Skeletal muscle cell (primary cell): ENCODE data around the gene CISD3.

Experiments
- DNase-seq: peaks from one replicate; pipeline ENCODE4 v3.0.0-alpha.2; 2010; ENCODE audit warnings: low read depth
- H3K4me3 ChIP-seq: 2 replicates; pipeline ENCODE4 v1.5.1; 2011; ENCODE audit warnings: low read depth, mild to moderate bottlenecking, control low read depth, low read length, moderate library complexity

CISD3 gene, protein sequence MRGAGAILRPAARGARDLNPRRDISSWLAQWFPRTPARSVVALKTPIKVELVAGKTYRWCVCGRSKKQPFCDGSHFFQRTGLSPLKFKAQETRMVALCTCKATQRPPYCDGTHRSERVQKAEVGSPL

DNA sequence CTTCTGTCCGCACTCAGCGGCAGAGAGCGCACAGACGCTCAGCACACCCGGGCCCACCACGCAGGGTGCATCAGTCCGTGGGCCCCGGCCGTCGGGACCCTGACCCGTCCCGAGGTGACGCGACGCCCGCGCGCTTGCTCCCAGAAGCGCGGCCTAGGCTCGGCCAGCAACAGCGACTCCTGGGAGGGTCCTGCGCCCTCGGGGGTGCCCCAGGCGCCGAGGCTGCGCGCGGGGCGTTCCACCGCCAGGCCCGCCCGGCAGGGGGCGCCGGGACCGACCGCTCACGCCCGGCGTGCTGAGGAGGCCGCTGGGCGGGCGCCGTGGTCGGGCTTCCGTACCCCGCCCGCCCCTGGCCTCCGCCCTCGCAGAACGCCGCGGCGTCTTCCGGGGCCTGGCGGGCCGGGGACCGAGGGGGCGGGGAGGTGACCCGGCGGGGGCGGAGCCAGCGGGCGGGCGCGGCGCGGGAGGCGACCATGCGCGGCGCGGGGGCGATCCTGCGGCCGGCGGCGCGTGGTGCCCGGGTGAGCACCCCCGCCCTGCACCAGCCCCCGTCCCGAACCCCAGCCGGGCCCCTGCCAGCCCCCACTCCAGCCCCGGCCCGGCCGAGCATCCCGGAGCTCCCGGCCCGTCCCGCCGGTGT is at the start of gene CISD3:
Gene CISD3 (plus strand): TSS at position 456 of the 640 bp plus-strand sequence. CDS start 18 bp downstream, at position 474.
- peak within 1 kb of the TSS; percentile 60 for H3K4me3 ChIP-seq
- DNase-seq = no peak

DNA sequence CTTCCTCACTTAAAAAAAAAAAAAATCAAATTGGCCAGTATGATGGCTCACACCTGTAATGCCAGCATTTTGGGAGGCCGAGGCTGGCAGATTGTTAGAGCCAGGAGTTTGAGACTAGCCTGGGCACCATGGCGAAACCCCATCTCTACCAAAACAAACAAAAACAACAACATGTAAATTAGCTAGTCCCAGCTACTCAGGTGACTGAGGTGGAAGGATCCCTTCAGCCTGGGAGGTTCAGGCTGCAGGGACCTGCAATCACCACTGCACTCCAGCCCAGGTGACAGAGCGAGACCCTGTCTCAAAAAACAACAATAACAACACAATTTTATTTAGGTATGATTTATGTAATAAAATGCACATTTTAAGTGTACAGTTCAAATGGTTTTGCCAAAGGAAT is 49.0 kb upstream of the CISD3 start:
- H3K4me3 ChIP-seq = no peak overlapping the region
- no peak for DNase-seq

DNA sequence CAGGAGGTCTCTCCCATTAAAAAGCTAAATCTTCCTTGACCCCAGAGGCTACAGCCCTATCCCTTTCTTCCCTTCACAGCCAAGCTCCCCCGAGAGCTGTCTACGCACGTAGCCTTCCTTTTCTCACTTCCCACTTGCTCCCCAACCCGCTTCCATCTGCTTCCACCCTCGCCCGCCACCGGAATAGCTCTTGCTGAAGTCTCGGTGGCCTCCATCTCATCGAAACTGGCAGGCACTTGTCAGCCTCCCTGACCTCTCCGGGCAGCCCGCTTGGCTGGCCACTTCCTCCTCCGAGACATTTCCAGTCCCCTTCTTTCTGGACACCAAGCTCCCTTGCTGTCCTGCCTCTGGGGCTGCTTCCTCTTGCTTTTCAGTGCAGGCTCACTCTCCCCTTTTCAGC is 44.6 kb upstream of the CISD3 start:
- no peak overlapping the region for H3K4me3 ChIP-seq
- no peak for DNase-seq

DNA sequence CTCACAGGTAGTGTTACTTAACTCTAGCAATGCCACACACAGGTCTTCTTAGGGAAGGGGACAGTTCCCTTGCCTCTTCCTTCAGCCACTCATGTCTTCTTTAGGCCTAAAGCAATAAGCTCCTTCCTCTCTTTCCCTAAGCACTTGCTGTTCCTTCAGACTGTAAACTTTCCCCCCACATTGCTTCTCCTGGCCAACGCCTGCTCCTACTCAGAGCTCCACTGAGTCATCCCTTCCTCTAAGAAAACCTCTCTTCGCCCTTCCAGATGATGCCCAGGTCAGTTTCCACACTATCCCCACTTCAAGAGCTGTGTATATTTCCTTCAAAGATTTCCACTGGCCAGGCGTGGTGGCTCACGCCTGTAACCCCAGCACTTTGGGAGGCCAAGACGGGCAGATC is 42.9 kb upstream of the CISD3 start:
- no peak for DNase-seq
- H3K4me3 ChIP-seq = no peak overlapping the region

DNA sequence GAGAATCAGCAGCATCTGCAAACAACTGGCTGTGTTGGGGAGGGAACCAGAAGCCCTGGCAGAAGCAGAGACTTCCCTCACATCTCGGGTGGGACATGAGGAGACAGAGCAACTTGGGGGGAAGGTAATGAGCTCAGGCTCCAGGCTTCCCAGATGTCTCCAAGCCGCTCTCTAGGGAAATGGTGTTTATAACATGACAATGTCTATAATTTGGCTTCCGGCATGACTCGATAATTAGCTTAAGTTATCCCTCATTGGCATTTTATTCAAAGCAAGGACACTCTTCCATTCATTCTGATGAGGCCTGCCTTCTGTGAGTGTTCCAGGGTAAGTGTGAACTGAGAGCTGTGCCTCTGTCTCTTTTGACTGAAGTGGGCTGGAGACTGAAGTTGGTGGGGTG is 39.8 kb upstream of the CISD3 start:
- H3K4me3 ChIP-seq = no peak overlapping the region
- DNase-seq = no peak

DNA sequence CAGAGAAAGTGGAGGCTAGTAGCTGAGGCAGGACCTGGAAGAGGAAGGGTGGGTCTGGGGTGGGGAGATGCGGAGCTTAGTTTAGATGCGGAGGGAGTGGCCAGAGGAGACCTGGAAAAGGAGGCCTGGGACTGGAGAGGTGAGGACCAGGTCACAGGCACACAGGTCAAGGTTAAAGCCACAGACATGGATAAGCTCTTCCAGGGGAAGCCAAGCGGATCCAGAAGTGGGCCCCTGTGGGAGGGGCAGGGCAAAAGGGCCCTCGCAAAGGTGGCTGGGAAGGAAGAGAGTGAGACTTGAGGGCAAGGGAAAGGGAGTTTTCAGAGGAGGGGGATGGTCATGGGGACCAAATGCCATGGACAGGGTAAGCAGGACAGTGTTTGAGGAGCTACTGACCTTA is 39.0 kb upstream of the CISD3 start:
- no peak overlapping the region for H3K4me3 ChIP-seq
- DNase-seq = no peak

DNA sequence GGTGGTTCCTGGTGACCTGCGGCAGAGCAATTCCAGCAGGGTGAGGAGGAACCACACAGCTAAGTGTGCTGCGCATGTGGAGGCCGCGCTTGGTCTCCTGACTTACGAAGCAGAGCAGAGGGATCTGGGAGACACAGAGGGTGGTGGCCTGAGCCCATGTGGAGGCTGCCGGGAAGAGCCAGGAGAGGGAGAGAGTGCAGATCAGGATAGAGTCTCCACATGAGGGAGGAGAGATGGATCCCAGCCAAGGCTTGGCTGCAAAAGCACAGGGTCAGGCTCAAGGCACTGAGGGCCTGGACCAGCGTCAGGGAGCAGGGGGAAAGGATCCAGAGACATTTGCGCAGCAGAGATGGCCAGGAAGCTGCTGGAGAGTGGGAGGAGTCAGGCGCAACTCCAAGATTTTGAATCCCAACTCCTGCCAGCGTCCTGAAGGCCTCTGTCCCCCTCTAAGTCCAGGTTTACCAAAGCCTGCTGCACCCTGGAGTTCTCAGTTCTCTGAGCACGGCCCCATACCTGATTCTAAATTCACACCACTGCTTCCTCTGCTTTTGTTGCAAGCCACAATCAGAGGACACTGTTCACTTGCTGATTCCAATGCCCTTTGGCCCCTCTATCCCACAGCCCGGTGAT is 36.3 kb upstream of the CISD3 start:
- no peak overlapping the region for H3K4me3 ChIP-seq
- peak; percentile 31 for DNase-seq

DNA sequence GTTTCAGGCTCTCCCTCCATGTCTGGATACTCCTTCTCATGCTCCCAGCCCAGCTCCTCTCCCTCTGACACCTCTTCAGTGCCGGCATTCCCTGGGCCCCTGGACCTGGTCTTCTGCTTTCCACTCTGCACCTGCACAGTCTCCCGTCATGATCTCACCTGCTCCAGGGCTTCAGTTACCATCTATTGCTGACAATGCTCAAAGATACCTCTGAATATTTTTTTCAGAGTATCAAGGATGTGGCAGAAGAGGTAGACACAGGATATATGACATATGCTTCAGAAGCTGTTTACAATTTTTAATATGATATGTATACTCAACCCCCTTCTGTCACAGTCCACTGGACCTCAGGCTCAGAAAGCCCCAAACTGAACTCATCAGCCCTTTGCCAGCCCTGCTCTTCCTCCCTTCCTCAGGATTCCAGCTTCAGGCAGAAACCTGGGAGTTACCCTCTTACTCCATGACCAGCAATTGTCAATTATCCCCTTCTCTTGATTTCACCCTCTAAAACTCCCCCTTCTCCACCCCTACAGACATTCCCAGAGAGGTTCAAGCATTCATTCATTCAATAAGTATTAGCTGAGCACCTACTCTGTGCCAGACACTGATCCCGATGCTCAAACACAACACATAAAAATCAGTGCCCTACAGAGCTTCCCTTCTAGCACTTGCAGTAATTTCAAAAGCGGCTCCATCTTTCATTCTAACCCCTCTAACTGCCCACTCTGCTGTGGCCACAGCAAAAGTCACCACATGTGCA is 32.9 kb upstream of the CISD3 start:
- DNase-seq = no peak
- no peak overlapping the region for H3K4me3 ChIP-seq

DNA sequence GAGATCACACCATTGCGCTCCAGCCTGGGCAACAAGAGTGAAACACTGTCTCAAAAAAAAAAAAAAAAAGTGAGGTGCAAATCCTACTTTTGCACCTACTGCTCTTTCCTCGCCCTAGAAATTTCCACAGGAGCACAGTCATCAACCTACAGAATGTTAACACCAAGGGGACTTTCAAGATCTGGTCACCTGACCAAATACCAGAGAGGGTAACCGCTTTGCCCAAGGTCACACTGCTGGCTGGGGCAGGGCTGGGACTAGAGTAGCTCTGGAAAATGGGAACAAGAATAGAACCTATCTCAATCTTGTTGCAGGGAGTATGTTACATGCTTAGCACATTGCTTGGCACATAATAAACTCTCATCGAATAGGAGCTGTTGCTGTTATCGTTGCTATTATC is 31.4 kb upstream of the CISD3 start:
- no peak for DNase-seq
- no peak overlapping the region for H3K4me3 ChIP-seq

DNA sequence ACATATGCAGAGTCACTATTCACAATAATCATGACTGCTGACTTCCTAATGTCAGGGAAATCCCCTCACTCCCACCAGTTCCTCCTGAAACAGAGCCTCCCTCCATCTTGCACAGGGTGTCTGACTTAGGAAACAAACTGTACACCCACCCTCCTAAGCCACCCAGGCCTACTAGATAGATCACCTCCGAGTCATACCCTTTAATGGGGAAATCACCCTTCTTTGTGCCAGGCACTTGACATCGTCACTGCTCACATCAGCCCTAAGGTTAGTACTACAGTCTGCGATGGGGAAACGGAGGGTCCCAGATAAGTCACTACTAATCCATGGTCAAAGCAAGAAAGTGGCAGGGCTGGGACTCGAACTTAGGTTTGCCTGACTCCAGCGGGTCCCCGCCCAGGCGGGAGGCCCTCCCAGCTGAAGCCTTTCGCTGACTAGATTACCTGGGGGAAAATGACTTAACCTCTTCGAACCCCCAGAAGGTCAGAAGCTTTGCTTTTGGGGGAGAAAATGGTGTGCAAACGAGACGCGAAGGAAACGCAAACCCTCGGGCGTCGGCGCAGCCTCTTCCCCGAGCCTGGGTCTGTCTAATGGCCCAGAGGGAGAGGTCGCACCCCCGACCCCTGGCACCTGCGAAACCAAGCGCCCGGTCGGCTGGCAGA is 28.5 kb upstream of the CISD3 start:
- peak overlapping the region; percentile 90 for H3K4me3 ChIP-seq
- no peak for DNase-seq

DNA sequence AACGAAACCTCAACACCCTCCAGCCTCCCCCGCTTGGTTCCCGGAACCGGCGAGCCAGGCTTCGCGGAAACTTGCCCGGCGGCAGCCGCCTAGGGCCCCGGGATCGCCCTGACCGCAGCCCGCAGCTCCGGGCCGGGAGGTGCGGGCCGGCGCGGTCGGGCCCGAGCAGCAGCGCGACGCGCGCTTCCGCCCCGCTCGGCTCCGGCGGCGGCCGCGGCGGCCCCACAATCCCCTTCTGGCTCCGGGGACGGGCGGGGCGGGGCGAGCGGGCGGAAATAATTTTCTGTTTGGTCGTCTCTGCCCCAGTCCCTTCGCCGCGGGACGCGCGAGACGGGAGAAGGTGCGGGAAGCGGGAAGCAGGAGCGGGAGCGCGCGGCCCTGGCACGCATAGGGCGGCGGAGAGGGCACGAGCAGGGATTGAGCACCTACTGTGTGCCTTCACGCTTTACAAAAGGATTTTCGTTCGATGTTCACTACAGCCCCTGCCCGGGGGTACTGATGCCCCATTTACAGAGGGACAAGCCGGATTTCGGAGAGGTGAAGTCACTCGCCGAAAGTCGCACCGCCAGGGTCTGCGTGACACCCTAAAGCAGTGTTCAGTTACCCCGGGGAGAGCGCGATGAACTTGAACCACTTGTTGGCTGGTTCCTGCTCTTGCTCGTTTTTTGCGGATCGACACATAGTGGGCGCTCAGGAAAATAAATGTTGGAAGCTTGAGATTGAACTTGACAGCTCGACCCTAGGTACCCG is 27.8 kb upstream of the CISD3 start:
- peak; percentile 48 for DNase-seq
- peak overlapping the region; percentile 90 for H3K4me3 ChIP-seq

DNA sequence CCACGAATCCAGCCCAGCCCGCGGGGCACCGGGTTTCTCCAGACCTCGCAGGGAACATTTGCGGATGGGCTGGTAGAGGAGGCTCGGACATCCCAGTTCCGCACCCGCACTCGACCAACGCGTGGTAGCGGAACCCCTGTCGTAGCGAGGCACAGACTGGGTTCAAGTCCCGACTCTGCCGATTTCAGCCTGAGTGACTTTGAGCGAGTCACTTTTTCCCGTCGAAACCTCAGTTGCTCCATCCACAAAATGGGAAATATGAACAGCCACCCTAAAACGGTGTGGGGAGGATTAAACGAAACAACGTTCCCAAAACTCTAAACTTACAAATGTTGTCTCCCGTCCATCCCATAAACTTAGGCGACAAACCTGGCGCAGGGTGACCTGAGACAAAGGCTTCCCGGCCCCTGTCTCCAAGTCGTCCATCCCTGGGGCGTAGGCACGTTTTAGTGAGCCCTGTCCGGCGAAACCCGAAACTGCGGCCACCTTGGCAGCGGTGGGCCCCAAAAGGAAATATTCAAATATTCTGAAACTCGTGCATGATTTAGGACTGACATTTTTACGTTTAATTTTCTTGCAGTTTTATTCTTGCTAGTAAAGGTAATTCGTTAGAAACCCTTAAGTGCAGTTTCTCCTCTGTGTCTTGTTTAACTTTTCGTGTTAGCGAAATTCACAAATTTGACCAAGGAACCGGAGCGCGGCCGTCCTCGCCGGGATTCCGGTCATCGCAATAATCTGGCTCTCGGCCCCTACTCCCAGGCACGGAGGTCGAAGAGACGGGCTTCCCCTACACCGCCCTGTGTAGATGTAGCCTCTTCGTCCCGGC is 27.0 kb upstream of the CISD3 start:
- peak overlapping the region; percentile 90 for H3K4me3 ChIP-seq
- no peak for DNase-seq

DNA sequence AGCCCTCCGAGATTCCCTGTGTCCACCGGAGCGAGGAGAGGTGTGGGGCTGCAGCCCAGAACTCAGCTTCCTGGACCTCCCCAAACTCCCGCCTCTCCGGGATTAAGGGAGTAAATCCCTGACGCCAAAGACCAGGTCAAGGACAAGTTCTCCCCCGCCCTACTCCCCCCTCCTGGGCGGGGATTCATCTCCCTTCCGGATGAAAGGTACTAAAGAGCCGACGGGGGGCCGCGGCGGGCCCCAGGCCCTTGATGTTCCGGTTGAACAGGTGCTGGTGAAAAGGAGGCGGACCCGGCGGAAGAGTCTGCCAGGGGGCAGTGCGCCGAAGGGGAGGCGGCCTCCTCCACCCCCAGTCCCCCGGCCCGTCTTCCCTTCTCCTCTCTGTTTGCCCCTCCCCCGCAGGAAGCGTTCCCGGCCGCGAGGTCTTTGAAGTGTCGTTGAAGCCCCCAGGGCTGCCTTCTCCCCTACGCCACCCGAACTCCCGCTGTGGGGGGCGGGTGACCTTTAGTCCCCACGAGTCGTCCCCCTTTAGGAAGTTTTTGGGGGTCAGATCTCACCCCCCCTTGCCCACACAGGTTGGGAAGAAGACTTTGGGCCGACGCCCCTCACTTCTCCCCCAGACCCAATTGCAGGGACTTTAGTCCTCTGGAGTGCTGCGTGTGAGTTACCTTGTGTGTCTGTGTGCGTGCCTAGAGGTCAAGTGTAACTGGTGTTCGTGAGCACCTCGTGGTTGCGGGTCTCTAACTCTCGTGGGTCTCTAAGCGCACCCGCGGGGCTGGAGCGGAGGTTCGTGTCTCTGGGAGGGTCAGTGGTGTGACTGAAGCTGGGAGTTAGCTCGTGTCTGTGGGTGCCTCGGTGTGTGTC is 26.2 kb upstream of the CISD3 start:
- DNase-seq = no peak
- H3K4me3 ChIP-seq = peak overlapping the region; percentile 90

DNA sequence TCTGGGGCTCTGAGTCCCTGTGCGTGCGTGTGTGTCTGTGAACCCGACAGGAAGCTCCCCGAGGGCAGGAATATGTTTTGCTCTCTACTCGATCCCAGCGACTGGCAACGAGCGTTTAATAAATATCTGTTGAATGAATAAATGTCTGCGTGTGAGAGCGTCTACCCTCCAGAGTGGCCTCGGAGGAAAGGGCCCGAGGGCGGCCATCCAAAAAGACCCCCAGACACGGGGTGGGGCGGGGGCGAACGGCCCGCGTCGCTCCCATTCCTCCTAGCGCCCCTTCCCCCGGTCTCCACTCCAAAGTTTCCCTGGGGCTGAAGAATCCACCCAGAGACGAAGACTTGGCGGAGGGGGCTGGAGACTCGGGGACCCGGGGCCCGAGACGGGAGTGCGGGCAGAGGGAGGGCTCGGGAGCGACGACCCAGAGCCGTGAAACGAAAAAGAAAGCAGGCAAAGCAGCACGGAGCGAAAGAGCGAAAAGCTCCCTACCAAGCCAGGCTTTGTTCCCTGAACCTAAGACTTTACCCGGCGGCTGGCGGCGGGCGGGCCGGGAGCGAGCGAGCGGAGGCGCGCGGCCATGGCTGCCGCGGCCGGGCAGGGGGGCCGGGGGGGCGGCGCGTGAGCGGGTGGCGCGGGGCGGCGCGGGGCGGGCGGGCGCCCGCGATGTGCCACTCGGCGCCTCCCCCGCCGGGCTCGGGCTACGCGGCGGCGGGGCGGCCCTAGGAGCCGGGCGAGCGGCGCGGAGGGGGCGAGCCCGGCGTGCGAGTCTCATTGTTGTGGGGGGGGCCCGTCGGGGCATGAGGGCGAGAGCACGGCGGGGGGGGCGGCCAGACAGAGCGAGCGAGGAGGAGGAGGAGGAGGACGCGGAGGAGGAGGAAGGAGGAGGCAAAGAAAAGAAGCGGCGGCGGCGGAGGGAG is 25.3 kb upstream of the CISD3 start, which contains the start of gene MLLT6:
Gene MLLT6 (plus strand): TSS at position 668 of the 917 bp plus-strand sequence. CDS start 360 bp downstream, outside the sequence.
- H3K4me3 ChIP-seq = peak within 1 kb of the TSS; percentile 90
- DNase-seq = no peak

DNA sequence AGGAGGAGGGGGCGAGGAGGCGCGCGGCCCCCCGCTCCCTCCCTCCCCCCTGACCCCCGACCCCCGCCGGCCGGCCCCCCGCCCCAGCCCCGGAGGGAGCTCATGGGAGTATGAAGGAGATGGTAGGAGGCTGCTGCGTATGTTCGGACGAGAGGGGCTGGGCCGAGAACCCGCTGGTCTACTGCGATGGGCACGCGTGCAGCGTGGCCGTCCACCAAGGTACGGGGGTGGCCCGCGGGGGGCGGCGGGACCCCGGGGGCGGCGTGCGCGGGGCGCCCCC is 24.7 kb upstream of the CISD3 start:
- H3K4me3 ChIP-seq = peak overlapping the region; percentile 90
- DNase-seq = no peak

DNA sequence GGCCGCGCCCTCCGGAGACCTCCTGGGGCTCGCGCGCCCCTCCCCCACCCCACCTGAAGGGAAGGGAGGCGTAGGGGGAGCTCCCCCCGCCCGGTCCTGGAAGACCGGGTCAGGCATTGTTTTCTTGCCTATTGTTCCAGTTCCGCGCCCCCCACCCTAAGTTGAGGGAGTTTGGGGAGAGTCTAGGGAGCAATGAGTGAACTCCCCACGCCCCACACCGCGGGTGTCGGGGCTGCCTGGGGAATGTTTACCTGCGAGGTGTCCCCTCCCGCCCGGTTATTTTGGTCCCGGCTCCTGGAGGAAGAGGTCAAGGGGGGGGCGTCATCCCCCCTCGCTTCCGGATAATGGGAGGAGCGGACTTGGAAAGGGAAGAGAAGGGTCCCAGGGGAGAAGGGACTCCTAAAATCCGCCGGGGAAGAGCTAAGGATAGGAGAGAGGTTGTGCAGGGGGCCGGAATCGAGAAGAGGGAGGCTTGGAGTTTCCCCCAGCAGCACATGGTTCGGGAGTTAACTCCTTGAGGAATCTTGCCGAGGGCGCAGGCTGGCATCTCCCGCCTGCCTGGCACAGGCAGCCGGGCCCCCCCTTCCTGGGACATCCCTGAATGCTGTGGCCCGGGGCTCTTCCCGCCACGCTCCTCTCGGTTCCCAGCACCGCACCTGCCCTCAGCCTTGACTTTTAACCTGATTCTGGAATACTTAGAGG is 24.2 kb upstream of the CISD3 start:
- no peak for DNase-seq
- H3K4me3 ChIP-seq = peak overlapping the region; percentile 90
